ENCODE measurements around the gene TIMM44.

- no peak for TF ChIP-seq ISL1 (CRISPR knock-in tag; IDR thresholded peaks at IDR 0.05)
- no peak for TF ChIP-seq PATZ1 (CRISPR knock-in tag; IDR thresholded peaks at IDR 0.05; ENCODE audit: borderline replicate concordance)
- no peak for TF ChIP-seq ARNTL (CRISPR knock-in tag; IDR thresholded peaks at IDR 0.05; ENCODE audit: borderline replicate concordance, low read depth)
- TF ChIP-seq CSRNP3 (CRISPR knock-in tag; IDR thresholded peaks at IDR 0.05): no peak
- no peak for TF ChIP-seq ZNF8 (CRISPR knock-in tag; IDR thresholded peaks at IDR 0.05)
- TF ChIP-seq CSDC2 (CRISPR knock-in tag; IDR thresholded peaks at IDR 0.05): no peak
- TF ChIP-seq PPARA (CRISPR knock-in tag; IDR thresholded peaks at IDR 0.05; ENCODE audit: borderline replicate concordance): no peak
- TF ChIP-seq RARB (CRISPR knock-in tag; IDR thresholded peaks at IDR 0.05): no peak
- no peak for TF ChIP-seq ESRRG (CRISPR knock-in tag; IDR thresholded peaks at IDR 0.05)
- TF ChIP-seq TOX (CRISPR knock-in tag; IDR thresholded peaks at IDR 0.05; ENCODE audit: borderline replicate concordance): no peak
- TF ChIP-seq ZFP30 (CRISPR knock-in tag; IDR thresholded peaks at IDR 0.05): no peak
- TF ChIP-seq ZC3H10 (CRISPR knock-in tag; IDR thresholded peaks at IDR 0.05): no peak
- no peak for TF ChIP-seq TCF4 (CRISPR knock-in tag; IDR thresholded peaks at IDR 0.05; ENCODE audit: borderline replicate concordance)
- no peak for TF ChIP-seq ZNF70 (CRISPR knock-in tag; IDR thresholded peaks at IDR 0.05)
Measured at GRCh38 chr19:7927605-7928333, 15.7 kb downstream of the TIMM44 start.
